Measurements from ENCODE around the gene TOMM40.

GRCh38 chr19:44889830-44890365 is 1.2 kb upstream of the TOMM40 start:
- no peak for TF ChIP-seq CTCF (IDR thresholded peaks at IDR 0.05 in 8 of 11, conservative IDR thresholded peaks at IDR 0.05 in 3 of 11)
- no peak for TF ChIP-seq POLR2AphosphoS5 (IDR thresholded peaks at IDR 0.05)

Data from spleen (tissue), 7 donors.